Stimulated activated CD8-positive, alpha-beta memory T cell treated with anti-CD3 and anti-CD28 coated beads, Interleukin-15, amount 100 ng/mL, for 1 hour (primary cell): ENCODE measurements around the gene MTA1.

Experiments used
- DNase-seq: peaks from one replicate; pipeline ENCODE4 v3.0.0-alpha.2; 2020; ENCODE audit warnings: low read depth

The MTA1 gene

GRCh38 chr14:105410642-105411016, 9.0 kb upstream of the MTA1 start:
- DNase-seq: no peak

DNA sequence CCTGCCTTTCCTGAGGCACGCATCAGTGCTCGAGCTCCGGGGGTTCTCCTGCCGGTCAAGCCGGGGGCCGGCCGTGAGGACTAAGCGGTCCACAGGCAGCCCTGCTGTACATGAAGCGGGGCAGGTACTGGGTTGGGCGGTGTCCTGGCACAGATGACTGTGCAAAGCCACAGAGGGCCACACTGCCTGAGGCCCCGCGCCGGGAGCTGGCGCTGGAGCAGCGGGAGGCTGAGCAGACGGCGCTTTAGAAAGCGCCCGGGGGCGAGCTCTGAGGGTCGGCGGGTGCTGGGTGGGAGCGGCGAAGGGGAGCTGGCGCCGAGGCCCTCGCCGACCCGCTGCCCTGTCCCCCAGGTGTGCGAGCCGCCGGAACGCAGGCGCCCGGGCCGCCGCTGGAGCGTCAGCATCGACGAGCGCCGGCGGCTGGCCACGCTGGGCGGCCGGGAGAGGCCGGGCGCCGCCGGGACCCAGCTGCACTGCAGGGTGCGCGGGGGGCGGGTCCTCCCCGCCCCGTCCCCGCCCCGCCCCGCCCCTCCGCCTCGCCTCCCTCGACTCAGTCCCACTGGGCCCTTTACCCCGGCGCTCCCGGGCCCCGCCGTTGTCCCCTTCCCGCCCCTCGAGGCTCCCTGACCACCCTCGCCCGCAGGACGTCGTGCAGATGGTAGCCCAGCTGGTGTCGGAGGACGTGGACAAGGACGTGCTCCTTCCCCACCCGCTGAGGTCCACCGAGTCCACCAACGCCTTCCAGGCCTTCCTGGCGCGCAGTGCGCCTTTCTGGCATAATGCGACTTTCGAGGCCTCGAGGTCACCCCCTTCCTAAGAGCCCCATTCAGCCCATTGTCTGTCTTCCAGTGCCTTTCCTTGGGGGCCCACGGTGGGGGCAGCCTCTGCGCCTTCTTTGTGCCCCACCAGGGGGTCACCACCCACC, 8.3 kb upstream of the MTA1 start:
- no peak for DNase-seq

GRCh38 chr14:105411985-105412770, 7.4 kb upstream of the MTA1 start:
- no peak for DNase-seq

- no peak for DNase-seq
Measured at GRCh38 chr14:105412771-105413543, 6.7 kb upstream of the MTA1 start.

GRCh38 chr14:105413544-105413886, 6.1 kb upstream of the MTA1 start:
- DNase-seq: no peak

DNA sequence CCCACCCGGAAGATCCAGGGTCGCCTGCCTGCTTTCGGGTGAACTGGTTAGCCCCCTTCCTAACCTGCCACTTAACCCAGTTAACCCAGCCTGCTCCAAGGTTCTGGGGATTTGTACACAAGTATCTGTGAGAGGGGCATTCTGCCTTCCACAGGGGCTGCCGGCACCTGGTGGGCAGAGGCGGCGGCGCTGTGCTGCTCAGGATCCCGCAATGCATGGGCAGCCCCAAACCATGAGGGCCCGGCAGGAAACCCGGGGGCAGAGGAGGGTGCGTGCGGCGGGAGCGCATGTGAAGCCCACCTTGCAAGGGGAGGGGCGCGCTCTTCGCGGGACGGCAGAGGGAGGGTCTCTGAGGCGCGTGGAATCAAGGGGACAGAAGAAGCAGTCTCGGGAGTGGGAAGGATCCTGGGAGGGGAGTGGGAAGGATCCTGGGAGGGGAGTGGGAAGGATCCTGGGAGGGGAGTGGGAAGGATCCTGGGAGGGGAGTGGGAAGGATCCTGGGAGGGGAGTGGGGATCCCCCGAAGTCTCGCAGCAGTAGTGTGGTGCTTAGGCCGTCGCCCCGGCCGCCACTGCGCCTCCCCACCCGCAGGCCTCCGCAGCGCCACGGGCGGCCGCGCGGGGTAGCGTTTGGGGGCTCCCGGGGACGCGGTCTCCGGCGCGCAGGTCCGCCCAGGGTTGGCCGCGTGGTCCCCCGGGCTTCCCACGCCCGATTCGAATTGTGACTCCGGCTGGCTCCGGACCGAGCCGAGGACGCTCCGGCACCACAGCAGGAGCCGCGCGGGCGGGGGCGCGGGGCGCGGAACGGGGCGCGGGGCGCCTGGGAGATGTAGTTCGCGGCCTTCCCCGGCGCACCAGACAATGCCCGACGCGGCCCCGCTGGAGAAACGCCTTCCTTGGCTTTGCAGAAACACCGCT, 4.9 kb upstream of the MTA1 start:
- peak; percentile 22 for DNase-seq

DNA sequence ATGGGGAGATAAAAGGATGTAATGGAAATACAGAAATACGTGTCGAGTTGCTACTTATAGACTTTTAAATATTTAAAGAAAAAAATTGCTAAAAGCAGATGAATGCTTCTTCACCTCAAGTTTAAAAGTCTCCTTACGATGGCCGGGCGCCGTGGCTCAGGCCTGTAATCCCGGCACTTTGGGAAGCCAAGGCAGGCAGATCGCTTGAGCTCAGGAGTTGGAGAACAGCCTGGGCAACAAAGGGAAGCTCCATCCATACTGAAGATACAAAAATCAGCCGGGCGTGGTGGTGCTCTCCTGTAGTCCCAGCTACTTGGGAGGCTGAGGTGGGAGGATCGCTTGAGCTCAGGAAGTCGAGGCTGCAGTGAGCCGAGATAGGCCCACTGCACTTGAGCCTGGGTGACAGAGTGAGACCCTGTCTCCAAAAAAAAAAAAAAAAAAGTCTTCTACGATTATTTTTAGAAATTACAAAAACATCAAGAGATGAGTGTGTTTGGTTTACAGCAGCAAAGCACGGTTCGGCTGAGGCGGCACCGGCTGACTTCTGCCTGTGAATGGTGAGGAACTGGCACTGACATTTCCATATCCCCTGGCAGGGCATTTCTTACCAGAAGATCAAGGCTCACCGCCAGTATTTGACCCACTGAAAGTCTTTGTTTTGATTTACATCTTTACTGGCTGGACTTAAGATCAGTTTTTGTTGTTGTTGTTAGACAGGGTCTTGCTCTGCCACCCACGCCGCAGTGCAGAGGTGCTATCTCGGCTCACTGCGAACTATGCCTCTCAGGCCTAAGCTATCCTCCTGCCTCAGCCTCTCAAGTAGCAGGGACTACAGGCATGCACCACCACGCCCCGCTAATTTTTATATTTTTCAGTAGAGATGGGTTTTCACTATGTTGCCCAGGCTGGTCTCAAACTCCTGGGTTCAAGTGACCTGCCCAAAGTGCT, 3.9 kb upstream of the MTA1 start:
- DNase-seq: no peak

- DNase-seq: no peak
Measured at GRCh38 chr14:105416671-105417070, 3.0 kb upstream of the MTA1 start.

DNA sequence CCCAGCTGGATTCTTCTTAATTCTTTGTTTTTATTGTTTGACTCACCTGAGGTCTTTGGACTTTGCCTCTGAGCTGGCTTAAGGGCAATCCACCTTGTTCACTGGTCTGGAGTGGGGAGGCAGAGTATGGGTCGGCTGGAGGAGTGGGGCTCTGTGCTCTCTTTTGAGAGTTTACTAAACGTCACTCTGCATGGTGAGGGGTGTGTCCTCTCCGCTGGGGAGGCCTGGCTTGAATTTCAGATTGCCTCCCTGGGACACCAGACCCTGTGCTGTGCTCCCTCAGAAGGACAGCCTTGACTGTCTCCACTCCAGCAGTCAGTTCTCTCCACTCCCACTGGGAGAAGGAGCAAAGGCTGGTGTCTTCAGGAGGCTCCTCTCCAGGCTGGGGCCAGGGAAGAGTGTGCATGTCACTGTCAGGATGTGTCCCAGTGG, 1.9 kb upstream of the MTA1 start:
- DNase-seq: no peak

DNA sequence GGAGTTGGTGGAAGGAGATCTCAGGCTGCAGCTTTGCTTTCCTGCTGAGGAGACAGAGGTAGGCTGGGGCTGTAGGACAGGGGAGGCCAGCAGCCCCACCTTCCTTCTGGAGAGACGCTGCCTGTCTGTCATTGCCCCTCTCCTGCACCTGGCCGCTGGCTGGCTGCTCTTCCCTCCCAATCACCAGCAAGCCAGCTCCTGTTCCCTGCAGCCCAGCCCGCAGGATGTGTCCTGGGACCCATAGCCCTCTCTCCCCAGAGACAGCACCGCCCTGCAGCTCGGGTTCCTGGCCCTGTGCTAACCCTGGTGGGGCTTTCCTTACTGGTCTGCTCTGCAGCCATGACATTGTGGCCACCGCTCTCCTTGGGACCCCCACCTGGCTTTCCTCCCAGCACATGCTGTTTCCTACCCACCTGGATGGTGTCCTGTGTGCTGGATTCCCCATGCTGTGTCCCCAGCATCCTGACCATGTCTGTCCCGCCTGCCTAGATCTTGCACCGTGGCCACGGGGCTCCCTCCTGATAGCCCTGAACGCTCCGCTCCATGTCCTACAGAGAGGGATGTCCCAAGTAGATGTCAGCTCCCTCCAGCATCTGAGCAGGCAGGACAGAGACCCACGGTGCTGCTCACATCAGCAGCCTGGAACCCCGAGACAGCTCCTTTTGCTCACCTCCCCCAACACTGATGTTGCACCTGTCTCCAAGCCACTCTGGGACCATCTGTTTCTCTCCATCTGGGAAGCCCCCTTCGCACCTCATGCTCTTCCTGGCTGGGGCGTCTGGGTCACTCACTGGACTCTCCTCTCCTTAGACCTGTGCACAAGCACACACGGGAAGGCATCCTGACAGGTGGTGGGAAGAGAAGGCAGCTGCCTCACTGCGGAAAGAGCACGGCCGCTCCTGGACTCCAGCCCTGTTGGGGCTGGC, 1.1 kb upstream of the MTA1 start:
- DNase-seq: no peak

GRCh38 chr14:105420101-105420973, 710 bp downstream of the MTA1 start:
- DNase-seq: no peak

DNA sequence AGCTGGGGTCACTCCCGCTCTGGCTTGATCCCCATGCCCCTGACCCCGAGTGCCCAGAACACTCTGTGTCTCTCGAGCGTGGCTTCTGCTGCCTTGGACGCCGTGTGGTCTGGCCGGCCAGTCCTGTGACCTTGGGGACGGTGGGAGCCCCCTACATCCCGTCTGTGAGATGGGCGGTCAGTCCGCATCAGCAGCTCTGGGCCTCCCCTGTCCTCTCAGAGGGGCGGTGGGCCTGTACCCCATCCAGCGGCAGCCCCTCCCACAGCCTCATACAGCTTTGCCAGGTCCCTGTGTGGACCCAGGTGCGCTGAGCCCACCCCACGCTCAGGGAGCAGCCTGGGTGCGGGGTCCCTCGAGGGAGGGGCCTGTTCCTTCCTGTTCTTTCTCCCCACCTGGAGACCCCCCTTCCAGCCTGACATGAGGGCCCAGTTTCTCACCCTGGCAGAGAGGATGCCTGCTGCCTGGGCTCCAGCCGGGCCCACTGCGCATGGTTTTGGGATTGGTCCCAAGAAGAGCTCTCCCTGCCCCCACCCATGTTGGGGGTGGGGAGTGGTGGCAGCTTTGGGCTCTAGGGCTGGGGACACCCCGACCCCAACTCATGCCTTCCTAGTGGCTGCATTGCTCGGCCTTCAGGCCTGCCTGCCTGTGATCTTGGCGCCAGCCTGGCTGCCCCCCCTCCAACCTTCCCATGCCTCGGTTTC, 1.5 kb downstream of the MTA1 start:
- no peak for DNase-seq

- DNase-seq: no peak
Measured at GRCh38 chr14:105421723-105422615, 2.3 kb downstream of the MTA1 start.

GRCh38 chr14:105422695-105423487, 3.3 kb downstream of the MTA1 start:
- DNase-seq: no peak

DNA sequence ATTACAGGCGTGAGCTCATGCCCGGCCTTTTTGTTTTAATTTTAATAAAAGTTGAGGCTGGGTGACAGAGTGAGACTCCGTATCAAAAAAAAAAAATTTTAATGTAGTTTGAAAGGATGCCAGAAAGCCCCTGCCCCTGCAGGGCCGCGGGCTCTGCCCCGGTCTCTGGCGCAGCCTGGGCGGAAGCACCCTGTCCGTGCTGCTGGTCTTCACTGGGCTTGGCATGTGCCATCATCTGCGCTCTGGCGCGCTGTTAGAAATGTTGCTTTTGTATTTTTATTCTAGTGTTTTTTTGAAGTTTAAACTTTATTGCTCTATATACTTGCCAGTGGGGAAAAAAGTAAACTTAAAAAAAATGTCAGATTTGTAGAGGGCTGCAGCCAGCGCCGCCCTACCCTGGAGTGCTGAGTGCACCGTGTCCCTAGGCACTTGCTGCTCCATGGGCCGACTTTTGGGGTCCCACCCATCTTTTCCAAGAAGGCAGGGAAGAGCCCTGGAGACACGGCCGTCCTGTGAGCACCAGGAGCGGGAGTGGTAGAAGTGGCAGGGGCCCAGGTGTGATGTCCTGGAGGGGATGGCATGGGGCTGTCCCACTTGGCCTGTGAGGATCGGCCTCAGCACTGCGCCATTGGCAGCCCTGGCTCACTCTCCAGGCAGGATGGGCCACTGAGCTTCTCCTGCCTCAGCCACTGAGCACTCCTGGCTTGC, 4.0 kb downstream of the MTA1 start:
- DNase-seq: no peak
